RKO (cell line): ENCODE results near the gene TSPAN5.

ENCODE experiments used
- DNase-seq: peaks from one replicate; pipeline ENCODE4 v3.0.0-alpha.2; 2016; ENCODE audit warnings: low spot score

Gene TSPAN5

DNA sequence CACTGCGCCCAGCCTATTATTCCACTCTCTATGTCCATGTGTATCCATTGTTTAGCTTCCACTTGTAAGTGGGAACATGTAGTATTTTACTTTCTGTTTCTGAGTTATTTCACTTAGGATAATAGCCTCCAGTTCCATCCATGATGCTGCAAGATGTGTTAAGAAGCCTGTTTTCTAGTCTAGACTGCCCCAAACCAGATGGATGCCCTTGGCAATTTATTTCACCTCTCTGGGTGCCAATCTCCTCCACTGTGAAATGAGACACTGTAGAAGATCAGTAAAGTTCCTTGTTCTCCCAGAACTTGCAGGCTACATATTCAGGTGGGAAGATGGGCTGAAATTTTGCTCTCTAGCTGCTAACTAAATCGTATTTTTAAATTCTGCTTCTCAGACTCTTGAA lies 72.8 kb downstream of the TSPAN5 start:
- DNase-seq: no peak

DNA sequence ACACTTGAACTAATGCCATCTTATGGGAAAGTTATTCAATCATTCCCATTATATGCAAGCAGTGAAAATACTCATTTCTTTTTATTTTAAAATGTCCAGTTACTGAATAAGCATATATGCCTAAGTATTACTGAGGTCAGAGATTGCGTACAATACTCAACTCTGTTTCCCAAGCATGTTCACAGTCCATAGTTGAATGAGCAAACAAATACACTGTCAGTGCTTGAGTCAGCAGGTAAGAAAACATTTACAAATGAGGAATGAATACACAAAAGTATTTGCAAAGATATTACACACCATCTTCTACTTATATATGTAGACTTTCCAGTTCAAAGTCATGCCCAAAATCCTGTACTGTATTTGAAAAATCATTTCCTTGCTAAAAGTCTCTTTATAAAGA lies 74.1 kb downstream of the TSPAN5 start:
- no peak for DNase-seq

DNA sequence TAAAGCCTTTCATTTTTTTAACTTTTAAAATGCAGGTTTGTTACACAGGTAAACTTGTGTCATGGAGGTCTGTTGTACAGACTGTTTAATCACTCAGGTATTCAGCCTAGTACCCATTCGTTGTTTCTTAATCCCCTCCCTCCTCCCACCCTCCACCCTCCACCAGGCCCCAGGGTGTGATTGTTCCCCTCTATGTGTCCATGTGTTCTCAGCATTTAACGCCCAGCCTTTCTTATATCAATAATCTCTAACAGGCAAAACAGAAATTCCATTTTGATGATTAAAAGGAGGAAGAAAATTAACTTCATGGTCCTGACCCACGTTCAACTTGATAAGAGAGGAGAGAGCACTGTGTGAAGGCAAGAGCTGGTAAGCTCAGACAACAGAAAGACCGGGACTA lies 75.1 kb downstream of the TSPAN5 start:
- no peak for DNase-seq

DNA sequence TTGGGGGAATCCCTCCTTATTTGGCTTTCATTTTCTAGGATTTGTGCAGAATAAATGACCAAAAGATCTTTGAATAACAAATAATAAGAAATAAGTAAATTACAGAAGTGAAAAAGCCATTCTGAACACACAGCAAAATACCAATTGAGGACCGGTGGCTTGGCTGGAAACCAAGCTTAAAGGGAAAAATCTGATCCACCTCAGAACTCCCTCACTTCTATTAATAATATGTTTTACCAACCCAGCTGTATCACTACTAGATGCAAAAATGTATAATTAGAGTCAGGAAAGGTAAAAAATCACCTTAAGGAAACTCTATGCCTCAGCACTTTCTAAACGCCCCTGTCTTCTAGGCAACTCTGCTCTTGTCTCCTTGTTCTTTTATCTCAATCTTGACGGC lies 77.3 kb downstream of the TSPAN5 start:
- no peak for DNase-seq

DNA sequence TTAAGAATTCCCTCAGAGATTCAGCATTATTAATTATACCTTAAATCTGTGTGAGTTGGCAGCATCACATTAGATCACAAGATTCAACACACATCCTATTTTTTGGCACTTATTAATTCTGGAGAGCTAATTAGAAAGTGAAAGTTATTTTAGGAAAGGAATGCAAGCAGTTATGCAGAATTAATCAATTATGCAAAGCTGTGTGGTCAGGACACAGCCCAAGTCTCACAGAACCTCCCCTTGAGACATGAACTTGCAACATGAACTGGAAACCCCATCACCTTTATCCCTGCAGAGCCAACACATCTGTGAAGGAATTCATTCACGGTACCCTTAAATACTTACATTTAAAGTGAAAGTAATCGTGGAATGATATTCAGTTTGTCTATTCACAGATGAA lies 80.5 kb downstream of the TSPAN5 start:
- DNase-seq: no peak

DNA sequence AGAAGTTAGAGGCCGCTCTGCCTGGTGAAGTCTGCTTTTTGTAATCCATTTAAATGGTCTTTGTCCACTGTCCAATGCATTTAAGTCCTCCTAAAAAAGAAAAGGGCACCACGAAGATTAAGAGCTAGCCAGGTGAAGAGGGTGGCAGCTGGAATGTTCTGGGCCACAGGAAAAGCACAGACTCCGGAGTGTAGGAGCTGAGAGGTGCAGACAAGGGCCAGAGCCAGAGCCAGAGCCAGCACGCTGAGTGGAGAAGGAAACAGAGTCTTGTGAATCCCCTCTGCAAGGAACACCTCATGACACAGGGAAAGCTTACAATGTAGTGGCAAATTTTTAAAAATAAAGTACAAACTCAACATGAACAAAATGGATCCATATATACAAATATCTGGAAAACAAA lies 83.6 kb downstream of the TSPAN5 start:
- DNase-seq: no peak

DNA sequence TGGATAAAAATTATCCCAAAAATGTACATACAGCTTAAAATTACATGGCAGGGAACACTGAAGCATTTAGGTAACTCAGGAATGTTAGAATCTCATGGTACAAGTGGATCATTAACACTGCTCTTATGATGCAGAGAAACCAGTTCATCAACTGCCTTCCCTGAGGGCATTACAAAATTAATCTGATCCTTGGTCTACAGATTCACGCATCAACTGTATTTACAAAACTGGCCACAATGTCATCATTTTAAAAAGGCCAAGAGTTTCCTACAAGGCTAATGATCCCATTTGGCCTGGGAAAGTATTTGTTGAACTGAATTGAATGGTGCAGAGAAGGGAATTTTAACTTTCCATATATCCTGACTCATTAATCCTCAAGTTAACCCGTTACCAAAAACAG lies 84.6 kb downstream of the TSPAN5 start:
- DNase-seq: no peak

DNA sequence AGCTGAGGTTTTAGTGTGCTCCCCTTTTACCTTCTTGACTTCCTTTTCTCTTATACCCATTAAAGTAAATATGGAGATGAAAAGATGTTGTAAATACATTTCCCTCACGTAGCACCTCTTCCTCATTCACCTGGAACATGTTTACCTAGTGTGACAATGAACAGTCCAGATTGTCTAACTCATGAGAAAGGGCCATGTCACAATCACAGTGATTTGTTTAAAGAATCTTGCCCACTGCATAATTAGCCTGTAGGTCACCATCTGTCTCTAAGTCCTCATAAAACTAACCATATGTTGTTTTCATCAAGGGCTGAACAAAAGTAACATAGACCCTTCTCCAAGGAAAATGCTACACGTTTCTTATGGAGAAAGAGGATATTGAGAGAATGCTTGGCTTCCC lies 85.7 kb downstream of the TSPAN5 start:
- no peak for DNase-seq

DNA sequence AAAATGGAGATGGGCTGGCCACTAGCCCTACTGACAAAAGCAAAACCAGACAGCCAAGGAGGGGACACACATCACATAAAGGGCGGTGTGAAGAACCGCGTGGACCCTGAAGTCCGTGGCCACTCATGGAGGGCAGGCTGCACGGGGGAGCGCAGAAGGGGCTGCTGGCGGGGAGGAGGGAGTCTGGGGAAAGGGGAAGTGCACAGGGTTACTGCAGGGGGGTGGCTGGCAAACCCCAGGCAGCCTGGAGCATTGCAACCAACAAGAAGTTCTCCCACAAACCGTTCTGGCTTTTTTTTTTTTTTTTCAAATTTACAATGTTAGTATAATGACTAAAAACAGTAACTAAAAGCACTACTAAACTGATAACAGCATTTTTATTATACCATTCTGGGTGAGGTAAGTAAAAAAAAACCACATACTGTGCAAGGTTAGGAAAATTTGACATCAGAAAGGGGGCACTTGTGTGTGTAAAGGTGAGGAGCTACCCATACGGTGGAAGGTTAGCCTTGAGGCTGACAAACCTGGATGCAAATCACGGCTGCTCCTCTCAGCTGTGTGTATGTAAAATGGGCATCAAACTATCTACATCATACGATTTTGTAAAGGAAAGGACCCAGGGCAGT lies 87.1 kb downstream of the TSPAN5 start:
- no peak for DNase-seq

DNA sequence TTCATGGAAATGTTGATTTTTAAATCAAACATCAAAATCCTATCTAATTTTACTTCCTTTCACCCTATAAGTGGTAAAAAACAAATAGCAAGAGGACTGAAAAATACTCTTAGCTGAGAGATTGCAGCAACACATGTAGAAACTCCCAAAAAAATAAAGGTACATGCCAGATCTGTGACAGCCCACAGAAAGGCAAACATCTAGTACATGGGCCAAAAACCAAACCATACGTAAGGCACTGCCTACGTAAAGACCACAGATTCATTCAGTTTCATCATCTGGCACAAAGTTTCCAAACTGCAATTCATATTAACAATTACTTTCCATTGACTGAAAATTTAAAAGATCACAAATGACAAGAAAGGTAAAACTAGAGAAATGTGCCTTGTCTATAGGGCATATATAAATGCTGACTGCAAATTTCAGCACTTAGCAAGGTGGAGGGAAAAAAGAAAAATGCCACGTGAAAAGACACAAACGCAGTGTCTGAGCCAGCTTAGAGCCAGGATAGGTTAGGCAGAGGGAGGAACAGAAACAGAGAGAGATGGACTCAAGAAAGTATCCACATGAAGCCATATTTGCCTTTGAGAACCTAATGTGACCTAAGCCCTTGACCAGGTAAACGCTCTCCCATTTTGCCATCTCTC lies 88.1 kb downstream of the TSPAN5 start:
- DNase-seq: no peak

DNA sequence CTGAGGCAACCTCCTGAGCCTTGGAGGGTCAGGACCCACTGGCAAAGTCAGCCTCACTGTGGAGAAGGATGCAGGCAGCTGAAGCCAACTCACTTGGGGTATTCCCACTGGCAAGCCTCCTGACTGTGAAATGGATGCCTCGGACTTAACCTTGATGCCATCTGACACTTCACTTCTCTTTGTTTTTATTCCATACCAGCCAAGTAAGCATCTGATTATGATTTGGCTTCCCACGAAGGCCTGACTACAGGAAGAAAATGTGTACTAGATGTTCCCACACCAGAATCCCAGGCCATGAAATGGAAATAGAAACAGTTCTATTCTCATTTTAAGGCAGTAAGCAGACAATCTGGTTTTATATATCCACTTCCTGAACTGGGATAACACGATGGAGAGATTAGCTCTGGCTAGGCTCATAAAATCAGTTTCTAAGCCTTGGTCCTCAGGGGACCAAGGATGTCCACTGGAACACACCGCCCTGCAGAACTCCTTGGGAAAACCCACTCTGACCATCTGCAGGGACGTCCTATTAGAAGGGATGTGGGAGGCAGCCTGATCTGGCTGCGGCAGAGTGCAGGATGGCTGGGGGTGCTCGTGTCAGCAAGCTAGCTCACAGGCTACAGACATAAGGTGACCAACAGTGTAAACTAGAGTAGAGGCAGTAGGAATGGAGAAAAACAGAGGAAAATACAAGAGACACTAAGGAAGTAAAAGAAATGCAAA lies 89.3 kb downstream of the TSPAN5 start:
- DNase-seq: no peak

DNA sequence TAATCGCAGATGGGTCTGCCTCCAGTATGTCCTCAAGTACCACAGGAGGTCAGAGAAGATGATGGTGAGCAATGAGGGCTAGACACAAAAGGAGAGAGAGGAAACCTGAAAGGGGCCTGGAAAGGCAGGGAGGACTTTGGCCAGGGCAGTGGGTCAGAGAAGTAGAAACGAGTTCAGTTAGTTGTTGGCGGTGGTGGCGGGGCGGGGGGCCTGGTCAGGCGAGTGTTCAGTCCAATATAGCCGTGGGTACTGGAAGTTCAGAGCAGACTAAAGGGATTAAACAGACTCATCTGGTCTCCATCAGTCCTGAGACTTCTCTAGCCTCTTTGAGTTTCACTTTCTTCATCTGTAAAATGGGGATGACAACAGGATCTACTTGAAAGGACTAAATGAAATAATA lies 90.8 kb downstream of the TSPAN5 start:
- no peak for DNase-seq

DNA sequence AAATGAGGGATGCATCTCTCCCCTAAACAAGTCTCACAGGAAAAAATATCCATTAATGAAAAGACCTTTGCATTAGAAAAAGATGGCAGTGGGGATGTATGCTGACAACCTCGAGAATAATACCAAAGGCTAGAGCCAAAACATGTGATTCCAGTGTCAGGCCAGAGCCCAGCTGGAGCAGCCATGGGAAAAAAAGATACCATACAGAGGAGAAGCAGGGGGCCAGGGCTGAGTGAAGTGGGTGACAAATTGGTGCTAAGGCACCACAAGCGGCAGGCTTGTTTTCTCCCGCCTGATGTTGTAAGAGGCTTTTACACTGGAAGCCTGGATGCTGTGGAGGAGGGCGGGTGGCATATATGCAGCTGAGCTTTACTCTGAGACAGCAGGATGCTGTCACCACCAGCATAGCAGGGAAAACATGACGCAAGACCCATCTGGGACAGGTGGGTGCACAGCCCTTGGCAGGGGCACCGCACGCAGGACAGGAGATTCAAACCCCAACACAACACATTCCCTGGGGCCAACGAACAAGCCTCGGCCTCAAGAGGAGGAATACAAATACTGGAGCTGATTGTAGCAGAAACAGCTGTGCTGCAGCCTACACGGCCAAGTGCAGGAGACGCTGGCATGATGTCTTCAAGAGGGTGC lies 91.9 kb downstream of the TSPAN5 start:
- DNase-seq: no peak

DNA sequence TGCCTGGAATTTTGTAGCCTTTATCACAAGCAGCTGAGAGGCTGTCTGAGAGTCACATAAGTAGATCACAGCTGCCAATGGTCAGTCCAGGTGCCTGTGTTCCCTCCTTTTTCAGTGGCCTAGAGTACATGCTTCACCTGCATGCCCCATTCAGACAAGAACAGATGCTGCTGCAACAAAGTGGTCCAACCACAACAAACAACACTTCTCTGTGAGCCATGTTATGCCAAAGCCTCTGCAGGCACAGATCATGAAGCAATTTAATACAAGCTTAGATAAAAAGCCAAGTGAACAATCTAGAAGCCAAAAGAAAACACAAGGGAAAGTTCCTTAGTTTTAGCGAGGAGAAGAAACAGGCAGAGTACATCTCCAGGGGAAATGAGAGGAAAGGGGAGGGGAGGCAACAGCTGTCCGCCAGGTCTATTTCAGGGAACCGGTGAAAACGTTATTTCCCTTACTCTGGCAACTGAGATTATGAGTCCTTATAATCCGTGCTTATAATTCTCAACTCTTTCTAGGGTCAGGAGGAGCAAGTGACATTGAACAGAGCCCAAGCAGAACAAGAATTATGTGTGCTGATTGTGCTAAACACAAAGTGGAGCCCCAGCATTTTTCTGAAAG lies 92.6 kb downstream of the TSPAN5 start:
- no peak for DNase-seq

DNA sequence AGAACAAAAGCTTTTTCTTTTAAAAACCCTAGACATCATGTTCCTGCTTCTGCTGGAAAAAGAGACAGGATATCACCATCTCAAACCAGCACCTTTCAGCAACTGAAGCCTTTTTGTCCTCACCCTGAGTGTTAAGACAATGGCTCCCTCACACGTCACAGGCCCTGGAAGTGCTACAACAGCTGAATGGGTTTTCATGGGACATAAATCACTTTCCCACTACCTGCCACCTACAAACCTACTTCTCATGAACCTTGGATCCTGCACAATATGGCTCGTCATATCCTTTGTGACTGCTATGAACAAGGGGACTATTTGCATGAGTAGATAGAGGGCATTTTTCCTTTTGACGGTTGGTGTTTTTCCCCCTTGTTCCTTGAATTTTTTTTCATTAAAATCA lies 93.6 kb downstream of the TSPAN5 start:
- DNase-seq: no peak

DNA sequence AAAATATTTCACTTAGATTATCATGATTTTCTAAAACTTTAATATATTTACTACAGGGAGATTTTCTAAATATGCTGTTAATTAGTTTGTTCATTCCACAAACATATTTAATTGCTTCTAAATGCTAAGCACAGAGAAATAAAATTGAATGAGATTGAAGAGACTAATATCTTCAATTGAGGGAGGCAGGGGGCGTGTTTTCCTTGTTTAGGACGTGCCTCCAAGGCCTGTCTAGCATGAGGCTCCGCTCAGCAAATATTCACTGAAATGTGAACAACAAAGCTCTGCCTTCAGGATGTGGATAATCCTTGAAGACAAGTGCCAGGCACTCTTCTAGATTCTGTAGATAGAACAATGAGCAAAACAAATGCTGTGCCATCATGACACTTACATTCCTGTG lies 98.1 kb downstream of the TSPAN5 start:
- no peak for DNase-seq

DNA sequence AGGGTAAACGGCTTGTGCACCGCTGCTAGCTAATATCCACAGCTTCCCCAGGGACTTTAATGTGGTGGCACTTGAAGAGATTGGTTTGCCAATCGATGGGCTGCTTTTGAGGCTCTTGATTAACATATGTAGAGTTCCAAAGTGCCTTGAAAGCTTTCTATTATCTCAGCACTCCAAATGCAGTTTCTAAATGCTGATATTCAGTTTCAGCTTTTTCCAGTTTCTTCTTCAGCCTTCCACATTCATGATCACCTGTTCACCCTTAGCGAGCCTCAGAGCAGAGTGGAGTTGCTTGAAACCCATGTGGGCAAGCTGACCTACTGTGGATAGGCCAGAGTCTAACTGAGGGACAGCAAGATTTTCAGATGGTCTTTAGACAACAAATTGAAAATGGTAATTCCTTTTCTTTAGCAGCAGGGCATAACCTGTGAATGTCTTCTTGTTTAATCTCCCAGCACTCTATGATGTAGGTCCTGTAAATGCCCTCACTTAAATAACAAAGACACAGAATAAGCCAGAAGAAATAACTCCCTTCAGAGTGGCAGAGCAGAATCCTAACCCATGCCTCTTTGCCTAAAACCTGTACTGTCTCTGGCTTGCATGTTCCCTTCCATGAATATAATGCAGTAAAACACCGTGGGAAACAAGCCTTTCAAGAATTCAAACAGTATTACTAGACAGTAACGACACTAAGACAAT lies 99.8 kb downstream of the TSPAN5 start:
- DNase-seq: no peak

DNA sequence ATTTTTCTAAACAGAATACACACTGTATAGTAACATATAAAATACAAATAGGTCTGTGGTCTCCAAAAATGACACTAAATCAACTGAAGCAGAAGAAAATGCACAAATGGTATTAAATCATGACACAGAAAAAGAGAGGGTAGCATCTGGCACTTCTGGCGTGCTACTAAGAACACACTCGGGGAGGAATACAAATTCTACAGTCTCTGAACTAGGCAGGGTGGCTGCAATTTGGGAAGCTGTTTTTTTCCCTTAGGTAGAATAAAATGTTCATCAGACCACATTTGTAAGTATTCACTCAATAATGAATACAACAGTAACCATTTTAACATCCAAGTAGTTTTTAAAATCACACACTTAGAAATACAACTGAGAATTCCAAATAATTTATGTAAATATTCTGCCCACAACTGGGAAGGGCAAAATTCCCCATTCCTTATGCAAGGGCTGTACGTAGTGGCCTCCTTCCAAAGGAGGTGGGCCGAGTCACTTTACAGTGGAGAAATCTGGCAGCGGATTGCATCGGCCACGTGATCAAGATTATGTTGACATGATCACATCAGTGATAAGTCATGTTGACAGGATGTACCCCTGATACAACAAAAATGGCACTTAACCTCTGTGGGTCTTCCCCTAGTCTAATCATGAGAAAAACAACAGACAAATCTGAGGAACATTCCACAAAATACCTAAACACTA lies 101.1 kb downstream of the TSPAN5 start:
- no peak for DNase-seq

DNA sequence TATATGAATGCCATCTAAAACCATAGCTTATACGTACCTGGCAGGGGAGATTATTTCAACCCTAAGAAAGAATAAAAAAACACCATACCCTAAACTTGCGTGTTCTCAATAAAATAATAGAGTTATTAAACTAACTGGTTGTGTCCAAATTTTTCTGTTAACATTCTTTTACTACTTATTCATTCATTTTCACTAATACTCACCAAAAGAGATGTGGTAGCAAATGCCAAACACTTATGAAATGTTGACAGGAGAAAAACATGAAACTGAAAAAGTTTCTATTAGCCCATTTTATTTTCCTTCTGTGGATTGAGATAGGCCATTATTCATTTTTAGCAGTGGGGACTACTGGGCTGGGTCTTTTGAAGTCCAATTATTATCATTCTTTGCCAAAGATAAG lies 102.0 kb downstream of the TSPAN5 start:
- DNase-seq: no peak

DNA sequence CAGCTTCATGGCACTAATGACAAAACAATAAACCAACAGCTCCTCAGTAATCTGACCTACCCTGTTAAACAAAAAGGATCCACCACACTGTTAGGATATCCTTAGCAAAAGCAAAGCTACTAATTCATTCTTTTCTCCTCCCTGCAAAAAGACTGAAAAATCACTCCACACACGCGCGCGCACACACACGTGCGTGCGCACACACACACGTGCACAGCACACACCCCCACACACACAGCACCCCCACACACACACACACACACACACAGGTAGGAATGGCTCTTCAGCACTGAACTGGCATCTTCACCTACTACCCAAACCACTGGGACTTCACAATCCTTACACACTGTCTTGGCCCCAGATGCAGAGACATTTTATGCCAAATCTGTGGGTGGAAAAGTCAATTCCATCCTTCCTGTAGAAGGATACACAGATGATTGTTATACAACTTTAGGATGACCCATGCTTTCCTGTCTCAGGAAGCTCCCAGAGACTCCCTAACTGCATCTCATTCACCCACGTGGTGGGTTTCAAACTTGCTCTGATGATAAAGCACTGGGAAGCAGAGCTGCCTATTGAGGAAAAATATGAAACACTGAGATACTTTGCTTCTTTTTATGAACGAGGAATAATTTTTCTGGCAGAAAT lies 102.5 kb downstream of the TSPAN5 start:
- no peak for DNase-seq
